Pancreas (tissue), 10 donors: Measurements from ENCODE around the gene PNPLA3. TPM values are rescaled to one million over a fixed set of nuclear protein-coding genes. Genes with fewer than 3 reads are reported as not detected.
A peak's percentile ranks its signal among the peaks of the same experiment; 100 is the strongest.

Source experiments
- ATAC-seq, 4 donors: fragments of 200-7000 bp; cut with Tn5 transposase; one replicate each; pipeline versions ENCODE4 v1.8.0 to v1.9.1; 2020; ENCODE audit warnings: mild to moderate bottlenecking in 4 of 4, moderate library complexity in 4 of 4
- DNase-seq, 6 donors: peaks; one replicate each; pipeline ENCODE4 v3.0.0-alpha.2; 2020
- FAIRE-seq: peaks from 2 replicates; lab custom pipeline; 2012; peaks lifted over from hg19 to GRCh38; lab: Jason Lieb, UNC
- H3K27ac ChIP-seq, 4 donors: fragments of 200-600 bp; sonication (generic); 1 replicate in 3 of 4; 2 replicates in 1 of 4; pipeline versions ENCODE4 v1.5.0 to v1.8.0; 2020
- H3K27me3 ChIP-seq, 4 donors: fragments of 200-600 bp; one replicate each; pipeline ENCODE4 v1.8.0; 2021
- H3K36me3 ChIP-seq, 3 donors: fragments of 200-600 bp; sonication (generic) in 1 of 3; one replicate each; pipeline versions ENCODE4 v1.5.0 to v1.8.0; 2020 to 2021
- H3K4me1 ChIP-seq, 3 donors: fragments of 200-600 bp; one replicate each; pipeline ENCODE4 v1.8.0; 2021
- H3K4me3 ChIP-seq, 4 donors: fragments of 200-600 bp; sonication (generic) in 2 of 4; one replicate each; pipeline versions ENCODE4 v1.5.0 to v1.8.0; 2020 to 2021
- H3K9me3 ChIP-seq, 4 donors: fragments of 200-600 bp; one replicate each; pipeline ENCODE4 v1.8.0; 2021
- CTCF ChIP-seq, 4 donors: fragments of 200-600 bp; sonication (generic) in 3 of 4; IDR thresholded peaks; one replicate each; pipeline versions ENCODE4 v1.5.0 to v1.8.0; 2021; ENCODE audit warnings: antibody characterized with exemption in 4 of 4
- WGBS, 2 donors: extraction: QIAGEN DNeasy Blood & Tissue Kit; methylation state at CpG; one replicate each; pipeline ENCODE4 v1.1.7; 2013; 5-methylcytosine and 5-hydroxymethylcytosine counted together
- intact Hi-C, 3 donors: fragments of 100-400 bp; cut with DNase I; formaldehyde crosslinking; loops; one replicate each; pipeline versions ENCODE4 v1.11.1 to v1.14.2; 2022
- polyA plus RNA-seq, 2 donors: library from polyadenylated mRNA; stranded (reverse); fragments of 200-250 nt; gene quantifications; one replicate each; pipeline ENCODE4 v1.2.3, GENCODE V29; 2013
- total RNA-seq, 6 donors: library from RNA; stranded (reverse); fragmentation: NEBNext Ultra II Directional in 4 of 6; extraction: Animal tissue kit (Norgen Biotek cat#: 25700) in 4 of 6; gene quantifications; one replicate each; pipeline versions ENCODE4 v1.2.1 to v1.2.4, GENCODE V29; 2021 to 2023
- donor health status: healthy with polysubstance abuse.
- donor health status: DM: no; HTN: no; CAD: no; lungs with moderate emphysema.
- donor health status: DM: no; HTN: no; CAD: no.
- donor health status: control.
- donor health status: control.
- donor health status: Bipolar disorder and iron deficiency.
- donor health status: DM: yes; HTN: yes; CAD: no.
- donor health status: DM: no; HTN: no; CAD: no.
- donor health status: DM: no; HTN: no; CAD: no.
- donor health status: DM: yes; HTN: yes; CAD: no.

PNPLA3 gene
- total and polyA plus RNA-seq, 8 donors = 0.07 to 0.70 (median 0.18) TPM; not detected in 2

- TF ChIP-seq CTCF (IDR thresholded peaks at IDR 0.05) = no peak
- FAIRE-seq (no peak), ATAC-seq (no peak), DNase-seq (no peak)
- Histone ChIP-seq H3K27me3 (no peaks in the 10 kb centered on the region), H3K27ac (no peak overlapping the region), H3K4me1 (no peaks in the 10 kb centered on the region), H3K9me3 (no peaks in the 10 kb centered on the region), H3K4me3 (no peak overlapping the region), H3K36me3 (peaks cover 0 to 51% (median 12%) of the 10 kb centered on the region in 3 donors)
- intact Hi-C loops = loop anchor here in 2 of 3 donors (5.0 to 10.0 kb wide), 2 partner anchors 633 to 636 kb away; no protein-coding TSS in a partner anchor
- 93 to 95% methylated on average over 11 of the region's 11 CpGs for WGBS, 2 donors
Measured at GRCh38 chr22:43991316-43992020, 67.9 kb downstream of the PNPLA3 start.

GRCh38 chr22:43992331-43992821 is 68.8 kb downstream of the PNPLA3 start:
- peaks cover 4 to 59% (median 12%) of the 10 kb centered on the region in 3 donors for H3K36me3 ChIP-seq
- H3K27ac ChIP-seq = no peak overlapping the region
- TF ChIP-seq CTCF (IDR thresholded peaks at IDR 0.05) = no peak
- DNase-seq (peak in 1 of 6 donors; percentile 34), ATAC-seq (peak in 1 of 4 donors; percentile 12), FAIRE-seq (no peak)
- H3K4me3 ChIP-seq = no peak overlapping the region
- intact Hi-C loops = loop anchor here in 2 of 3 donors (5.0 to 10.0 kb wide), 2 partner anchors 632 to 635 kb away; no protein-coding TSS in a partner anchor
- H3K27me3 ChIP-seq = no peaks in the 10 kb centered on the region
- no peaks in the 10 kb centered on the region for H3K4me1 ChIP-seq
- no peaks in the 10 kb centered on the region for H3K9me3 ChIP-seq
- WGBS, 2 donors = 82 to 85% methylated on average over 16 of the region's 16 CpGs

GRCh38 chr22:43993072-43993760 is 69.6 kb downstream of the PNPLA3 start:
- intact Hi-C loops = loop anchor here in 2 of 3 donors (5.0 to 10.0 kb wide), 2 partner anchors 632 to 634 kb away; no protein-coding TSS in a partner anchor
- WGBS, 2 donors = 37 to 41% methylated on average over 20 of the region's 20 CpGs
- peak in 3 of 4 donors; percentile 87 to 92 (median 89) for ATAC-seq
- no peak overlapping the region for H3K27ac ChIP-seq
- peaks cover 4 to 65% (median 12%) of the 10 kb centered on the region in 3 donors for H3K36me3 ChIP-seq
- H3K4me3 ChIP-seq = no peak overlapping the region
- peak; percentile 78 to 96 (median 88) for TF ChIP-seq CTCF (IDR thresholded peaks at IDR 0.05)
- no peaks in the 10 kb centered on the region for H3K9me3 ChIP-seq
- peak in 3 of 6 donors; percentile 46 to 67 (median 56) for DNase-seq
- no peaks in the 10 kb centered on the region for H3K4me1 ChIP-seq
- FAIRE-seq = no peak
- no peaks in the 10 kb centered on the region for H3K27me3 ChIP-seq

GRCh38 chr22:43994006-43994405 is 70.4 kb downstream of the PNPLA3 start:
- intact Hi-C loops = loop anchor here in 2 of 3 donors (5.0 to 10.0 kb wide), 2 partner anchors 631 to 633 kb away; no protein-coding TSS in a partner anchor
- no peaks in the 10 kb centered on the region for H3K9me3 ChIP-seq
- no peak for ATAC-seq
- FAIRE-seq = no peak
- 69 to 82% methylated on average over 11 of the region's 11 CpGs for WGBS, 2 donors
- DNase-seq = no peak
- H3K27me3 ChIP-seq = no peaks in the 10 kb centered on the region
- no peak overlapping the region for H3K27ac ChIP-seq
- H3K36me3 ChIP-seq = peaks cover 4 to 70% (median 12%) of the 10 kb centered on the region in 3 donors
- no peaks in the 10 kb centered on the region for H3K4me1 ChIP-seq
- H3K4me3 ChIP-seq = no peak overlapping the region
- TF ChIP-seq CTCF (IDR thresholded peaks at IDR 0.05) = no peak
